ENCODE data around the gene OTULIN.

OTULIN gene

GRCh38 chr5:14695152-14695551 lies 30.6 kb downstream of the OTULIN start:
- in situ Hi-C loops (cut with HindIII; ENCODE audit: low sequenced_read_pairs), result no loop called here

- in situ Hi-C loops (cut with HindIII; ENCODE audit: low sequenced_read_pairs), result no loop called here
These were observed 31.5 kb downstream of the OTULIN start for GRCh38 chr5:14696057-14696456.

- in situ Hi-C loops (cut with HindIII; ENCODE audit: low sequenced_read_pairs), result no loop called here
These were observed 32.3 kb downstream of the OTULIN start for GRCh38 chr5:14696851-14697250.

GRCh38 chr5:14698495-14698894 lies 34.0 kb downstream of the OTULIN start:
- in situ Hi-C loops (cut with HindIII; ENCODE audit: low sequenced_read_pairs), result no loop called here

- in situ Hi-C loops (cut with HindIII; ENCODE audit: low sequenced_read_pairs), result no loop called here
These were observed 34.6 kb downstream of the OTULIN start for GRCh38 chr5:14699159-14699558.

GRCh38 chr5:14699807-14700400 lies 35.4 kb downstream of the OTULIN start:
- in situ Hi-C loops (cut with HindIII; ENCODE audit: low sequenced_read_pairs), result no loop called here

- in situ Hi-C loops (cut with HindIII; ENCODE audit: low sequenced_read_pairs), result no loop called here
These were observed 36.2 kb downstream of the OTULIN start for GRCh38 chr5:14700478-14701436.

GRCh38 chr5:14701556-14701955 lies 37.0 kb downstream of the OTULIN start:
- in situ Hi-C loops (cut with HindIII; ENCODE audit: low sequenced_read_pairs), result no loop called here

GRCh38 chr5:14702238-14702839 lies 37.8 kb downstream of the OTULIN start:
- in situ Hi-C loops (cut with HindIII; ENCODE audit: low sequenced_read_pairs), result no loop called here

GRCh38 chr5:14705556-14705955 lies 41.0 kb downstream of the OTULIN start:
- in situ Hi-C loops (cut with HindIII; ENCODE audit: low sequenced_read_pairs), result no loop called here

GRCh38 chr5:14706615-14707021 lies 42.1 kb downstream of the OTULIN start:
- in situ Hi-C loops (cut with HindIII; ENCODE audit: low sequenced_read_pairs), result no loop called here

- in situ Hi-C loops (cut with HindIII; ENCODE audit: low sequenced_read_pairs), result no loop called here
These were observed 43.4 kb downstream of the OTULIN start for GRCh38 chr5:14707811-14708390.

GRCh38 chr5:14708551-14708950 lies 44.0 kb downstream of the OTULIN start:
- in situ Hi-C loops (cut with HindIII; ENCODE audit: low sequenced_read_pairs), result no loop called here

GRCh38 chr5:14710313-14710994 lies 45.9 kb downstream of the OTULIN start:
- in situ Hi-C loops (cut with HindIII; ENCODE audit: low sequenced_read_pairs), result no loop called here

- in situ Hi-C loops (cut with HindIII; ENCODE audit: low sequenced_read_pairs), result no loop called here
These were observed 47.6 kb downstream of the OTULIN start for GRCh38 chr5:14712131-14712530.

- in situ Hi-C loops (cut with HindIII; ENCODE audit: low sequenced_read_pairs), result no loop called here
These were observed 48.1 kb downstream of the OTULIN start for GRCh38 chr5:14712666-14713065.

GRCh38 chr5:14713476-14714390 lies 49.2 kb downstream of the OTULIN start:
- in situ Hi-C loops (cut with HindIII; ENCODE audit: low sequenced_read_pairs), result no loop called here

- in situ Hi-C loops (cut with HindIII; ENCODE audit: low sequenced_read_pairs), result no loop called here
These were observed 50.2 kb downstream of the OTULIN start for GRCh38 chr5:14714706-14715105.

- in situ Hi-C loops (cut with HindIII; ENCODE audit: low sequenced_read_pairs), result no loop called here
These were observed 51.0 kb downstream of the OTULIN start for GRCh38 chr5:14715481-14715880.

All from endothelial cell of hepatic sinusoid (primary cell).